Measurements from ENCODE around the gene MUC5AC. TPM values are rescaled to one million over a fixed set of nuclear protein-coding genes. Genes with fewer than 3 reads are reported as not detected.

MUC5AC gene
- total RNA-seq, 1 donor from 2014 or later: 0.11 TPM

DNA sequence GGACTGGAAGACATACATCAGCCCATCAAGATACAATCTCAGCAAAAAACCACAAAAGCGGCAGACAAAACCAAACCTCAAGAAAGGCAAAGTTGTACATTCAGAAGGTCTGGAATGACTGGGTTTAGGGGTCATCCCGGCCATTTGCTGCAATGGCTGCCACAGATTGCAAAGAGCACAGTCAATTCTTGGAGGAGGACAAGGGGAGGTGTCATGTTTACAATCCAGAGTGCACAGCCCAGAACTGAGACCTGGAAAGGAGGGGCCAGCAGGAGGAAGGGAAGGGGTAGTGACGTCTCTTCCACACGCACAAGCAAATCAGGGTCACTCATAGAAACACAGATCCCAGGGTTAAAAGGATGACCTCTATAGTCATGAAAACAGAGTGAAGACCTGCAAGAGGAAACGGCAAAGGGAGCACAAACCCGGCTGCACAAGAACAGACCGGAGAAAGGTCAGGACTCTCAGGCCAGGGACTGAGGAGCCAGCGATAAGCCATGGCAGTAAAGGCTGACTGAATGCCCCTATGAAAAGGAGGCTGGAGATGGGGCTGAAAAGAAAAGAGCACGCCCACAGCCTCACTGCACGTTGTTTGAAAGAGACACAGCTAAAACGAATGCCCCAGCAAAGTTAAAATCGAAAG lies 18.2 kb upstream of the MUC5AC start:
- DNase-seq (ENCODE audit: low spot score in 2 of 2): no peak
- no peaks in the 10 kb centered on the region for H3K36me3 ChIP-seq
- H3K9me3 ChIP-seq: peaks cover 0 to 15% of the 10 kb centered on the region in 2 donors
- no peaks in the 10 kb centered on the region for H3K4me1 ChIP-seq
- TF ChIP-seq, protein P1, sequence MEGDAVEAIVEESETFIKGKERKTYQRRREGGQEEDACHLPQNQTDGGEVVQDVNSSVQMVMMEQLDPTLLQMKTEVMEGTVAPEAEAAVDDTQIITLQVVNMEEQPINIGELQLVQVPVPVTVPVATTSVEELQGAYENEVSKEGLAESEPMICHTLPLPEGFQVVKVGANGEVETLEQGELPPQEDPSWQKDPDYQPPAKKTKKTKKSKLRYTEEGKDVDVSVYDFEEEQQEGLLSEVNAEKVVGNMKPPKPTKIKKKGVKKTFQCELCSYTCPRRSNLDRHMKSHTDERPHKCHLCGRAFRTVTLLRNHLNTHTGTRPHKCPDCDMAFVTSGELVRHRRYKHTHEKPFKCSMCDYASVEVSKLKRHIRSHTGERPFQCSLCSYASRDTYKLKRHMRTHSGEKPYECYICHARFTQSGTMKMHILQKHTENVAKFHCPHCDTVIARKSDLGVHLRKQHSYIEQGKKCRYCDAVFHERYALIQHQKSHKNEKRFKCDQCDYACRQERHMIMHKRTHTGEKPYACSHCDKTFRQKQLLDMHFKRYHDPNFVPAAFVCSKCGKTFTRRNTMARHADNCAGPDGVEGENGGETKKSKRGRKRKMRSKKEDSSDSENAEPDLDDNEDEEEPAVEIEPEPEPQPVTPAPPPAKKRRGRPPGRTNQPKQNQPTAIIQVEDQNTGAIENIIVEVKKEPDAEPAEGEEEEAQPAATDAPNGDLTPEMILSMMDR (IDR thresholded peaks at IDR 0.05): no peak
- no peak overlapping the region for H3K4me3 ChIP-seq
- no peaks in the 10 kb centered on the region for H3K27me3 ChIP-seq
- intact Hi-C loops (cut with DNase I): no loop called here
- no peak overlapping the region for H3K27ac ChIP-seq

DNA sequence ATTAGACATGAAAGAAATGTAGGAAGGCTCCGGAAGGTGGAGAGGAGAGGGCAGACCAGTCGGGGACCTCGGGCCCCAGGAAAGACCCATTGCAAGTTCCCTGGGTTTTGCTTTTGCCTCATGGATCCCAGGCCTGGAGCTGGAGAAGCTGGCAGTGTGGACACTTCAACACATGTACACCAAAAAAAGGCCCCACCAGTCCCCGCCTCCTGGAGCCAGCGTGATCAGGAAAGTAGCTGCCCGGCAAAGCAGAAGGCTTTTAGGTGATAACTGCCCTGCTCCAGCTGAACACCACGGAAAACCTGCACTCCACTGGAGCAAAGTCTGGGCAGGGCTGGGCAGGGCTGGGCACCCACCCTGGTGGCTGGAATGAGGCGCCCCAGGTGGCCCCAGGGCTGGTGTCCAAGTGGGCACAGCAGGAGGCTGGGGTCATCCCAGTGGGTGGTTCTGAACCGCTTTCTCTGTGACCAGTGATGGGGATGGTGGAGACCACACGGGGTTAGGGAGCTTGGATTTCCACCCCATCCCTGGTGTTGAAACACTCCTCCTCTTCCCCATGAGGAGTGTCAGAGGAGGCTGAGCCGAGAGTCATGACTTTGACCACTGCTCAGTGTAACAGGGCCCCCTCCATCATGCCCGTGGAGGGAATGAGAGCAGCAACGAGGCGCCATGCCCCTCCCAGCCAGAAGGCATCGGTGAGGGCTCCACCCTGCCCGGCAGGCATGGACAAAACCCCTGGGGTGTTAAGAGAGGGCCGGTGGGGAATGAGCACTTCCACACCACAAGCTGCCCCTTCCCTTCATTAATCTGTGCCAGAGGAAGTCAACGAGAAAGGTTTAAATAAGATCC lies 16.9 kb upstream of the MUC5AC start:
- Histone ChIP-seq H3K9me3 (peaks cover 0 to 4% of the 10 kb centered on the region in 2 donors), H3K4me3 (no peak overlapping the region), H3K27me3 (no peaks in the 10 kb centered on the region), H3K36me3 (no peaks in the 10 kb centered on the region), H3K4me1 (no peaks in the 10 kb centered on the region), H3K27ac (no peak overlapping the region)
- intact Hi-C loops (cut with DNase I): no loop called here
- TF ChIP-seq, protein P1 (IDR thresholded peaks at IDR 0.05): no peak
- no peak for DNase-seq (ENCODE audit: low spot score in 2 of 2)

DNA sequence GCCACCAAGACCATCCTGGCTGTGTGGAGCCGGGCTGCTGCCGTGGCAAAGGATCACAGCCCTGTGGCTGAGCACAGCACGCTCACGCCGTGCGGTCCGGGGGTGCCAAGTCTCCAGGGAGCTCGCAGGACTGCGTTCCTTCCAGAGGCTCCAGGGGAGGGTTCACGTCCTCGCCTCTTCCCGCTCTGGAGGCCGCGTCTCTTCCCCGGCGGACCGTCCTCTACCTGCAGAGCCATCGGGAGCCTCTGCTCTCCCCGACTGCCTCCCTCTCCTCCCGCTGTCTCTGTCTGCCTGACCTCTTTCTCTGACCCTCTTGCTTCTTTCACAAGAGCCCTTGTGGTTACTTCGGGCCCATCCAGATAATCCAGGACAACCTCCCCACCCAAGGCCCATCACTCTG lies 11.4 kb upstream of the MUC5AC start:
- H3K36me3 ChIP-seq: no peaks in the 10 kb centered on the region

GRCh38 chr11:1147792-1148191 lies 10.0 kb upstream of the MUC5AC start:
- no peak for DNase-seq (ENCODE audit: low spot score in 2 of 2)
- no peaks in the 10 kb centered on the region for H3K27me3 ChIP-seq
- no peak overlapping the region for H3K27ac ChIP-seq
- H3K9me3 ChIP-seq: peaks cover 0 to 2% of the 10 kb centered on the region in 2 donors
- intact Hi-C loops (cut with DNase I): no loop called here
- H3K36me3 ChIP-seq: no peaks in the 10 kb centered on the region
- H3K4me1 ChIP-seq: no peaks in the 10 kb centered on the region
- H3K4me3 ChIP-seq: no peak overlapping the region
- TF ChIP-seq, protein P1 (IDR thresholded peaks at IDR 0.05): no peak

More for the DNA sequence above, 11.4 kb upstream of the MUC5AC start:
- H3K27me3 ChIP-seq: no peaks in the 10 kb centered on the region
- H3K4me1 ChIP-seq: no peaks in the 10 kb centered on the region
- H3K9me3 ChIP-seq: peaks cover 0 to 4% of the 10 kb centered on the region in 2 donors
- H3K27ac ChIP-seq: no peak overlapping the region
- intact Hi-C loops (cut with DNase I): no loop called here
- TF ChIP-seq, protein P1 (IDR thresholded peaks at IDR 0.05): no peak
- no peak overlapping the region for H3K4me3 ChIP-seq
- DNase-seq (ENCODE audit: low spot score in 2 of 2): no peak

DNA sequence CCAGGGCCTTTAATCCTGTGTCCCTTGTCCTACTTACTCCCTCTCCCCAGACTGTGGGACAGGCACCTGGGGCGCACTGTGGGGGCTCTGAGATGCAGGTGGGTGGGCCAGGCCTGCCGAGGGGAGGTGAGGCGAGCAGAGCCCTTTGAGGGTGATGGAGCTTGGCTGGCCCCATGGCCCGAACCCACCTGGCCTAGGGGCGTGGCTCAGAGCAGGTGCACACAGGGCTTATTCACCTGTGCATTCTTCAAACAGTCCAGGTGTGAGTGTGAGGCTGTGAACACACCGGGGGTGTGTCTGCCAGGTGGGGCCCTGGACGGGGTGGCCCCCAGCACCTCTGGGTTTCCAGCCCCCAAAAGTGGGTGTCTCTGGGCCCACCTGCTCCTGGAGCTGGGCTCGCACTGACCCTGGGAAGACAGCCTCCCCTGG lies 9.0 kb upstream of the MUC5AC start:
- no peaks in the 10 kb centered on the region for H3K27me3 ChIP-seq
- TF ChIP-seq, protein P1 (IDR thresholded peaks at IDR 0.05): no peak
- no peak overlapping the region for H3K4me3 ChIP-seq
- intact Hi-C loops (cut with DNase I): no loop called here
- H3K27ac ChIP-seq: no peak overlapping the region
- H3K4me1 ChIP-seq: no peaks in the 10 kb centered on the region
- DNase-seq (ENCODE audit: low spot score in 2 of 2): no peak
- H3K36me3 ChIP-seq: no peaks in the 10 kb centered on the region
- no peaks in the 10 kb centered on the region for H3K9me3 ChIP-seq

Measured in ascending aorta (tissue), 2 donors.